Astrocyte (in vitro differentiated cells and primary cell): ENCODE results near the gene TRUB1. TPM values are rescaled to one million over a fixed set of nuclear protein-coding genes. Genes with fewer than 3 reads are reported as not detected.

Experiments
- DNase-seq: peaks from one replicate; pipeline ENCODE4 v3.0.0-alpha.2; 2010; ENCODE audit warnings: low read depth
- FAIRE-seq: peaks from 2 replicates; lab custom pipeline; 2011; peaks lifted over from hg19 to GRCh38; lab: Jason Lieb, UNC
- H2AFZ ChIP-seq: 2 replicates; pipeline ENCODE4 v1.6.0; 2012; ENCODE audit warnings: low read depth, low read length, inconsistent platforms
- H3K27ac ChIP-seq: 2 replicates; pipeline ENCODE4 v1.5.1; 2011; ENCODE audit warnings: low read depth, low read length, inconsistent platforms
- H3K27me3 ChIP-seq: 2 replicates; pipeline ENCODE4 v1.6.0; 2011; ENCODE audit warnings: low read length, inconsistent platforms; ENCODE audit not compliant: insufficient read depth
- H3K36me3 ChIP-seq: 2 replicates; pipeline ENCODE4 v1.5.1; 2011; ENCODE audit warnings: low read length, inconsistent platforms; ENCODE audit not compliant: insufficient read depth
- H3K4me1 ChIP-seq: 2 replicates; pipeline ENCODE4 v1.5.1; 2011; ENCODE audit warnings: low read length, inconsistent platforms; ENCODE audit not compliant: insufficient read depth
- H3K4me2 ChIP-seq: 2 replicates; pipeline ENCODE4 v1.6.0; 2012; ENCODE audit warnings: low read length, inconsistent platforms
- H3K4me3 ChIP-seq: 2 replicates; pipeline ENCODE4 v1.5.1; 2011; ENCODE audit warnings: low read depth, mild to moderate bottlenecking, low read length, inconsistent platforms; ENCODE audit not compliant: insufficient read depth
- H3K79me2 ChIP-seq: 2 replicates; pipeline ENCODE4 v1.6.0; 2012; ENCODE audit warnings: mild to moderate bottlenecking, low read length, inconsistent platforms; ENCODE audit not compliant: insufficient read depth
- H3K9ac ChIP-seq: 2 replicates; pipeline ENCODE4 v1.6.0; 2012; ENCODE audit warnings: mild to moderate bottlenecking, low read length, inconsistent platforms
- H3K9me3 ChIP-seq: 2 replicates; pipeline ENCODE4 v1.5.1; 2012; ENCODE audit warnings: low read depth, mild to moderate bottlenecking, low read length, inconsistent platforms; ENCODE audit not compliant: insufficient read depth
- H4K20me1 ChIP-seq: 2 replicates; pipeline ENCODE4 v1.6.0; 2012; ENCODE audit warnings: low read length, inconsistent platforms; ENCODE audit not compliant: insufficient read depth
- H3K27ac Mint-ChIP-seq: one replicate; pipeline ENCODE4 v1.8.0; 2021; ENCODE audit warnings: mild to moderate bottlenecking, mixed read lengths; ENCODE audit not compliant: unreplicated experiment
- H3K27me3 Mint-ChIP-seq: one replicate; pipeline ENCODE4 v1.8.0; 2021; ENCODE audit warnings: low read depth, mixed read lengths; ENCODE audit not compliant: unreplicated experiment
- H3K36me3 Mint-ChIP-seq: one replicate; pipeline ENCODE4 v1.8.0; 2021; ENCODE audit warnings: low read depth, mixed read lengths; ENCODE audit not compliant: unreplicated experiment
- H3K4me1 Mint-ChIP-seq: one replicate; pipeline ENCODE4 v1.8.0; 2021; ENCODE audit warnings: low read depth, mixed read lengths; ENCODE audit not compliant: unreplicated experiment
- H3K4me3 Mint-ChIP-seq: one replicate; pipeline ENCODE4 v1.8.0; 2021; ENCODE audit warnings: mild to moderate bottlenecking, moderate library complexity, mixed read lengths; ENCODE audit not compliant: unreplicated experiment
- H3K9me3 Mint-ChIP-seq: one replicate; pipeline ENCODE4 v1.8.0; 2021; ENCODE audit warnings: mild to moderate bottlenecking, mixed read lengths; ENCODE audit not compliant: unreplicated experiment
- EZH2 ChIP-seq: IDR thresholded peaks from 2 replicates; pipeline ENCODE4 v1.6.1; 2012; ENCODE audit warnings: mild to moderate bottlenecking, low read length, inconsistent platforms; ENCODE audit not compliant: insufficient read depth
- total RNA-seq: library from RNA; stranded (reverse); gene quantifications from 2 replicates; pipeline ENCODE4 v1.2.1, GENCODE V29; 2021
- TF ChIP-seq, protein P1 (sequence below): IDR thresholded peaks from 2 replicates; pipeline ENCODE4 v1.5.1; 2011; ENCODE audit warnings: low read depth, mild to moderate bottlenecking, inconsistent platforms, low read length, moderate library complexity; ENCODE audit not compliant: insufficient read depth

Gene TRUB1
- total RNA-seq, 1 donor from 2014 or later, result 25.3 TPM

DNA sequence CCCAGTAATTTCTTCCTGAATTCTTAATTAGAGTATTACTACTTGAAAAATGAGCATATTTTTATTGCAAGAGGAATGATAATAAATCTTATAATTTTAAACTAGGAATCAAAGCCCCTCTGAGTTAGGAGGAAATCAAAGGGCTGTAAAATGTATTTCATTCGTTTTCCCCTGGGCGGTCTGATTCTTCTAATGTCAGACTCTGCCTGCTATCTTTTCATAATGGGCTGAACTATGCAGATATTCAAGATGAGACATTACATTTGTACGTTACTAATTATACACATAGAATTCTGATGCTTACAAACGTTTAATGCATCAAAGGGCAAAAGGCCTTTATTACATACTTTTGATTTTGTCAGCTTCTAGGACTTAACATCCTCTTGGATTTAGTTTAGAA, 16.0 kb upstream of the TRUB1 start:
- no peak for FAIRE-seq
- Histone ChIP-seq H3K36me3 (no peaks in the 10 kb centered on the region), H3K9me3 (peaks cover 2% of the 10 kb centered on the region), H3K27ac (no peak overlapping the region), H3K27me3 (no peaks in the 10 kb centered on the region), H4K20me1 (no peaks in the 10 kb centered on the region), H3K4me1 (peaks cover 24% of the 10 kb centered on the region), H3K9ac (no peak overlapping the region), H3K4me3 (no peak overlapping the region), H2AFZ (no peak overlapping the region), H3K4me2 (no peak overlapping the region), H3K79me2 (no peaks in the 10 kb centered on the region)
- Mint-ChIP-seq H3K9me3 (no peaks in the 10 kb centered on the region), H3K27ac (no peak overlapping the region), H3K36me3 (no peaks in the 10 kb centered on the region), H3K27me3 (no peaks in the 10 kb centered on the region), H3K4me1 (peaks cover 22% of the 10 kb centered on the region), H3K4me3 (no peak overlapping the region)
- no peak for DNase-seq
- TF ChIP-seq EZH2, result no peak
- TF ChIP-seq, protein P1, sequence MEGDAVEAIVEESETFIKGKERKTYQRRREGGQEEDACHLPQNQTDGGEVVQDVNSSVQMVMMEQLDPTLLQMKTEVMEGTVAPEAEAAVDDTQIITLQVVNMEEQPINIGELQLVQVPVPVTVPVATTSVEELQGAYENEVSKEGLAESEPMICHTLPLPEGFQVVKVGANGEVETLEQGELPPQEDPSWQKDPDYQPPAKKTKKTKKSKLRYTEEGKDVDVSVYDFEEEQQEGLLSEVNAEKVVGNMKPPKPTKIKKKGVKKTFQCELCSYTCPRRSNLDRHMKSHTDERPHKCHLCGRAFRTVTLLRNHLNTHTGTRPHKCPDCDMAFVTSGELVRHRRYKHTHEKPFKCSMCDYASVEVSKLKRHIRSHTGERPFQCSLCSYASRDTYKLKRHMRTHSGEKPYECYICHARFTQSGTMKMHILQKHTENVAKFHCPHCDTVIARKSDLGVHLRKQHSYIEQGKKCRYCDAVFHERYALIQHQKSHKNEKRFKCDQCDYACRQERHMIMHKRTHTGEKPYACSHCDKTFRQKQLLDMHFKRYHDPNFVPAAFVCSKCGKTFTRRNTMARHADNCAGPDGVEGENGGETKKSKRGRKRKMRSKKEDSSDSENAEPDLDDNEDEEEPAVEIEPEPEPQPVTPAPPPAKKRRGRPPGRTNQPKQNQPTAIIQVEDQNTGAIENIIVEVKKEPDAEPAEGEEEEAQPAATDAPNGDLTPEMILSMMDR, result no peak

DNA sequence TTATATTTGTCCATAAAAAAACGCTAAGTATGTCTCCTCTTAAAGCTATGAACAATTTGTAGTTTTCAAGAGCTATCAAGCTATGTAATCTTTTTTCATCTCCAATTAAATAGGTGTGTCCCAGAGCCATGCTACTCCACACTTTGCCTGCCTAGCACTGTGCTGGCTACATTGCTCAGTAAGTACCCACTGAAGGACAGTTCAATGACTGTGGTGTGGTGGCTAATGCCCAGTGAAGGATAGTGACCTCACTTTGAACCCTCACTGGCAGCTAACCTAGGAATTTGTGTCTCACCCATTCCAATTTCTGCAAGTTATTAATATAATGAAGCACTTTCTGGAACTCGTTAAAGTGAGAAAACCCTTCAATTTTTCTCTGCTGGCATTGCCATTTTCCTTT, 14.4 kb upstream of the TRUB1 start:
- Histone ChIP-seq H3K9me3 (peaks cover 2% of the 10 kb centered on the region), H3K4me3 (no peak overlapping the region), H4K20me1 (no peaks in the 10 kb centered on the region), H3K9ac (no peak overlapping the region), H3K27ac (no peak overlapping the region), H3K36me3 (no peaks in the 10 kb centered on the region), H2AFZ (no peak overlapping the region), H3K4me2 (no peak overlapping the region), H3K79me2 (no peaks in the 10 kb centered on the region), H3K4me1 (peaks cover 18% of the 10 kb centered on the region), H3K27me3 (no peaks in the 10 kb centered on the region)
- H3K27ac Mint-ChIP-seq, result no peak overlapping the region
- H3K9me3 Mint-ChIP-seq, result no peaks in the 10 kb centered on the region
- no peak for FAIRE-seq
- TF ChIP-seq, protein P1, result no peak
- TF ChIP-seq EZH2, result no peak
- no peak for DNase-seq
- H3K4me1 Mint-ChIP-seq, result peaks cover 16% of the 10 kb centered on the region
- no peaks in the 10 kb centered on the region for H3K36me3 Mint-ChIP-seq
- no peaks in the 10 kb centered on the region for H3K27me3 Mint-ChIP-seq
- H3K4me3 Mint-ChIP-seq, result no peak overlapping the region

DNA sequence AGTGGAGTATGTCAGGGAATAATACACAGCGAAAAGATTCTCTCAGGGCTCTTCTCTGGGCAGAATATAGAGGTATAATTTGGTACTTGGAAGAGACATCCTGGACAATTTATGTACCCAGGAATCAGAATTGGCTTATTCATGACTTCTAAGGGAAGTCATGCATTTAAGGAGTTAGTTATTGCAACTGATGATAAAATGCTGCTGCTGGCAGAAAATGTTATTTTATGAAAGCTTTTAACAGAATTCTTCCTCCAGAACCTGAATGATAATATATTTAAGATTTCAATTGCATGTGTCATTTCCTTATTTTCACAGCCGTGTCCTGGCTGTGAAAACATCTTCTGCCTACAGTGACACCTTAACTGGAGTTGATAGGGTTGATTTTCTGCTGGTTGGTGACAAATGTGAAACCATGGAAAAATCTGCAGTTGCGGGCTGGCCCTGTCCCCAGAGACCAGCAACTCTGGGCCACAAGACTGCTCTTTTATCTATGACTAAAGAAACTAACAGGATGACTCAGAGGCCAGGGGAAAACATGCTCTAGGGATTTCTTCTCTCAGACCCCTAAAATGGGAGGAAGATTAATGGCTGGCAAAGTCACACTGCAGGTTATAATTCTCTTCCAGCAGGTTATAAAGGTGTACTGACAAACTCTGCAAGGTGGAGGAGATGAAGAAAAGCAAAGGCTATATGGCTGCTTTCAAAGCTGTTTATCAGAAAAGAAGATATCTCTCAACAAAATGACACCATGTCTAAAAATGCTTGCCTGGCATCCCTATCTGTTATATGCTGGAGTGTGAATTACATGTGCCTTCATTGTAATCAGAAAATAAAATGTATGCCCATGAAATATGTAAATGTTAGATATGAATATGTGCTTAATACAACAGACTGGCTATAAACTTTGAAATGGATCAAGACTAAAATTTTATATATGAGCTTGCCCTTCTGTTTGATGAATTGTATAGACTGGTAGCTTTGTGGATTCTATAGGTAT, 12.1 kb upstream of the TRUB1 start:
- H3K4me1 ChIP-seq, result peaks cover 14% of the 10 kb centered on the region
- DNase-seq, result peak; percentile 83
- FAIRE-seq, result peak; percentile 20
- H3K9ac ChIP-seq, result peak overlapping the region; percentile 23
- peak overlapping the region; percentile 24 for H3K27ac ChIP-seq
- Mint-ChIP-seq H3K4me1 (peaks cover 13% of the 10 kb centered on the region), H3K27me3 (no peaks in the 10 kb centered on the region), H3K27ac (peak overlapping the region; percentile 73), H3K36me3 (no peaks in the 10 kb centered on the region), H3K4me3 (no peak overlapping the region), H3K9me3 (no peaks in the 10 kb centered on the region)
- TF ChIP-seq, protein P1, result no peak
- TF ChIP-seq EZH2, result no peak
- H3K36me3 ChIP-seq, result no peaks in the 10 kb centered on the region
- H4K20me1 ChIP-seq, result no peaks in the 10 kb centered on the region
- peaks cover 2% of the 10 kb centered on the region for H3K9me3 ChIP-seq
- no peak overlapping the region for H3K4me3 ChIP-seq
- H2AFZ ChIP-seq, result no peak overlapping the region
- peak overlapping the region; percentile 70 for H3K4me2 ChIP-seq
- no peaks in the 10 kb centered on the region for H3K27me3 ChIP-seq
- no peaks in the 10 kb centered on the region for H3K79me2 ChIP-seq
